IPS-20b (cell line): ENCODE data around the gene KYNU.
A peak's percentile ranks its signal among the peaks of the same experiment; 100 is the strongest.

Experiments
- H3K27ac ChIP-seq: one replicate; pipeline ENCODE4 v1.5.1; 2013; ENCODE audit warnings: low read length
- H3K27me3 ChIP-seq: 2 replicates; pipeline ENCODE4 v1.6.1; 2013; ENCODE audit warnings: mild to moderate bottlenecking, low read length, inconsistent platforms; ENCODE audit not compliant: insufficient read depth
- H3K36me3 ChIP-seq: 2 replicates; pipeline ENCODE4 v1.6.1; 2013; ENCODE audit warnings: low read depth, mild to moderate bottlenecking, inconsistent platforms, low read length, moderate library complexity; ENCODE audit not compliant: insufficient read depth
- H3K4me1 ChIP-seq: 2 replicates; pipeline ENCODE4 v1.6.1; 2013; ENCODE audit warnings: mild to moderate bottlenecking, control low read depth, inconsistent platforms, low read length, moderate library complexity; ENCODE audit not compliant: insufficient read depth
- H3K4me3 ChIP-seq: 2 replicates; pipeline ENCODE4 v1.5.1; 2013; ENCODE audit warnings: mild to moderate bottlenecking, low read length, inconsistent platforms
- H3K9ac ChIP-seq: 2 replicates; pipeline ENCODE4 v1.6.1; 2013; ENCODE audit warnings: low read depth, mild to moderate bottlenecking, inconsistent platforms, low read length, moderate library complexity
- H3K9me3 ChIP-seq: 2 replicates; pipeline ENCODE4 v1.6.1; 2013; ENCODE audit warnings: mild to moderate bottlenecking, low read depth, low read length, inconsistent platforms; ENCODE audit not compliant: insufficient read depth

Gene KYNU

GRCh38 chr2:142991295-142991694 lies 113.8 kb downstream of the KYNU start:
- no peak overlapping the region for H3K4me3 ChIP-seq
- H3K9ac ChIP-seq, result no peak overlapping the region
- H3K27ac ChIP-seq, result no peak overlapping the region
- H3K27me3 ChIP-seq, result no peaks in the 10 kb centered on the region
- H3K4me1 ChIP-seq, result no peaks in the 10 kb centered on the region
- no peaks in the 10 kb centered on the region for H3K36me3 ChIP-seq
- no peaks in the 10 kb centered on the region for H3K9me3 ChIP-seq

GRCh38 chr2:142992840-142993239 lies 115.4 kb downstream of the KYNU start:
- H3K27ac ChIP-seq, result no peak overlapping the region
- H3K4me1 ChIP-seq, result no peaks in the 10 kb centered on the region
- H3K9ac ChIP-seq, result no peak overlapping the region
- no peaks in the 10 kb centered on the region for H3K36me3 ChIP-seq
- no peak overlapping the region for H3K4me3 ChIP-seq
- H3K27me3 ChIP-seq, result no peaks in the 10 kb centered on the region
- H3K9me3 ChIP-seq, result no peaks in the 10 kb centered on the region

- Histone ChIP-seq H3K9ac (no peak overlapping the region), H3K9me3 (no peaks in the 10 kb centered on the region), H3K36me3 (no peaks in the 10 kb centered on the region), H3K4me1 (no peaks in the 10 kb centered on the region), H3K27me3 (no peaks in the 10 kb centered on the region), H3K27ac (no peak overlapping the region), H3K4me3 (no peak overlapping the region)
Observed at GRCh38 chr2:142993771-142994170, 116.3 kb downstream of the KYNU start.

- no peaks in the 10 kb centered on the region for H3K9me3 ChIP-seq
- no peak overlapping the region for H3K4me3 ChIP-seq
- H3K9ac ChIP-seq, result no peak overlapping the region
- no peaks in the 10 kb centered on the region for H3K4me1 ChIP-seq
- H3K27ac ChIP-seq, result no peak overlapping the region
- H3K27me3 ChIP-seq, result no peaks in the 10 kb centered on the region
- H3K36me3 ChIP-seq, result no peaks in the 10 kb centered on the region
Observed at GRCh38 chr2:142994665-142995064, 117.2 kb downstream of the KYNU start.

- Histone ChIP-seq H3K27ac (no peak overlapping the region), H3K36me3 (no peaks in the 10 kb centered on the region), H3K9me3 (no peaks in the 10 kb centered on the region), H3K4me1 (no peaks in the 10 kb centered on the region), H3K4me3 (no peak overlapping the region), H3K9ac (no peak overlapping the region), H3K27me3 (no peaks in the 10 kb centered on the region)
Observed at GRCh38 chr2:142997231-142997630, 119.8 kb downstream of the KYNU start.

GRCh38 chr2:143000599-143000998 lies 123.1 kb downstream of the KYNU start:
- Histone ChIP-seq H3K9ac (no peak overlapping the region), H3K4me3 (no peak overlapping the region), H3K9me3 (no peaks in the 10 kb centered on the region), H3K27ac (no peak overlapping the region), H3K36me3 (no peaks in the 10 kb centered on the region), H3K4me1 (no peaks in the 10 kb centered on the region), H3K27me3 (no peaks in the 10 kb centered on the region)

- no peaks in the 10 kb centered on the region for H3K27me3 ChIP-seq
- H3K9me3 ChIP-seq, result no peaks in the 10 kb centered on the region
- no peak overlapping the region for H3K9ac ChIP-seq
- no peak overlapping the region for H3K27ac ChIP-seq
- no peak overlapping the region for H3K4me3 ChIP-seq
- H3K4me1 ChIP-seq, result no peaks in the 10 kb centered on the region
- H3K36me3 ChIP-seq, result no peaks in the 10 kb centered on the region
Observed at GRCh38 chr2:143001501-143001900, 124.0 kb downstream of the KYNU start.

- Histone ChIP-seq H3K27me3 (no peaks in the 10 kb centered on the region), H3K9ac (no peak overlapping the region), H3K9me3 (no peaks in the 10 kb centered on the region), H3K4me1 (no peaks in the 10 kb centered on the region), H3K4me3 (no peak overlapping the region), H3K36me3 (no peaks in the 10 kb centered on the region), H3K27ac (no peak overlapping the region)
Observed at GRCh38 chr2:143015656-143016055, 138.2 kb downstream of the KYNU start.

- peak overlapping the region; percentile 66 for H3K4me3 ChIP-seq
Observed at GRCh38 chr2:143026411-143027054, 149.1 kb downstream of the KYNU start.

GRCh38 chr2:143029141-143029540 lies 151.7 kb downstream of the KYNU start:
- H3K36me3 ChIP-seq, result no peaks in the 10 kb centered on the region
- H3K27ac ChIP-seq, result no peak overlapping the region
- no peak overlapping the region for H3K9ac ChIP-seq

More at GRCh38 chr2:143026411-143027054, 149.1 kb downstream of the KYNU start:
- no peaks in the 10 kb centered on the region for H3K36me3 ChIP-seq
- H3K4me1 ChIP-seq, result peaks cover 4% of the 10 kb centered on the region; the same call in 1 of the 2 replicates
- H3K27ac ChIP-seq, result no peak overlapping the region
- no peaks in the 10 kb centered on the region for H3K9me3 ChIP-seq
- H3K27me3 ChIP-seq, result peaks cover 16% of the 10 kb centered on the region
- peak overlapping the region; percentile 51; the same call in 1 of the 2 replicates for H3K9ac ChIP-seq

GRCh38 chr2:143030127-143030526 lies 152.7 kb downstream of the KYNU start:
- peaks cover 3% of the 10 kb centered on the region; the same call in 1 of the 2 replicates for H3K4me1 ChIP-seq
- H3K27me3 ChIP-seq, result peaks cover 16% of the 10 kb centered on the region
- no peaks in the 10 kb centered on the region for H3K9me3 ChIP-seq
- H3K36me3 ChIP-seq, result no peaks in the 10 kb centered on the region
- no peak overlapping the region for H3K27ac ChIP-seq
- no peak overlapping the region for H3K4me3 ChIP-seq
- H3K9ac ChIP-seq, result no peak overlapping the region

More at GRCh38 chr2:143029141-143029540, 151.7 kb downstream of the KYNU start:
- Histone ChIP-seq H3K27me3 (peaks cover 16% of the 10 kb centered on the region), H3K9me3 (no peaks in the 10 kb centered on the region), H3K4me1 (peaks cover 4% of the 10 kb centered on the region; the same call in 1 of the 2 replicates), H3K4me3 (no peak overlapping the region)

GRCh38 chr2:143034292-143035074 lies 157.0 kb downstream of the KYNU start:
- H3K4me1 ChIP-seq, result no peaks in the 10 kb centered on the region
- no peak overlapping the region for H3K4me3 ChIP-seq
- no peak overlapping the region for H3K27ac ChIP-seq
- no peaks in the 10 kb centered on the region for H3K36me3 ChIP-seq
- no peaks in the 10 kb centered on the region for H3K9me3 ChIP-seq
- H3K9ac ChIP-seq, result no peak overlapping the region
- H3K27me3 ChIP-seq, result no peaks in the 10 kb centered on the region
